Ovary (tissue), 3 donors: ENCODE results near the gene IFT74.

Experiments used
- POLR2A ChIP-seq: fragments of 450-650 bp; IDR thresholded peaks from one replicate; pipeline ENCODE4 v1.6.1; 2017; ENCODE audit warnings: antibody characterized with exemption, mild to moderate bottlenecking, moderate library complexity
- TF ChIP-seq, protein P1 (sequence below), 3 donors: fragments of 450-650 bp in 2 of 3; fragments of 200-600 bp in 1 of 3; IDR thresholded peaks; one replicate each; pipeline versions ENCODE4 v1.5.1 to v1.8.0; 2016 to 2022; ENCODE audit warnings: antibody characterized with exemption in 3 of 3, mild to moderate bottlenecking in 1 of 3
- donor health status: DM: no; HTN: no; CAD: no.

DNA sequence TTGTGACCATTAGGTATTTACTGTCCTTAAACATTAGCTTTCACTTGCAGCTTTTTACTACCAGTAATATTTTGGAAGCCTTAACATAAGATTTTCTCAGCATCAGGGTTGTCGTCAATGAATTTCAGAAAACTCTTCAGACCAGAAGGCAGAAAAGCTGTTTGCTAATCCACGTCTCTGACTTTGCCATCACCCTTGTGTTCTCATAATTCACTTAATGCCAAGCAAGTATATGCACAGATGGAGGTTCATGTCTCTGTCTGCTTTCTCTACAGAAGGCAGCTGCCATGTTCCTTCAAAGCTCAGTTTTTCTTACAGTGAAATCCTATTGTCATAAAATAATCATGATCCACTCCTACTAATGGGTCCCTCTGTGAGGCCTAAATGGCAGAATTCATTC lies 87.0 kb downstream of the IFT74 start:
- TF ChIP-seq, protein P1, sequence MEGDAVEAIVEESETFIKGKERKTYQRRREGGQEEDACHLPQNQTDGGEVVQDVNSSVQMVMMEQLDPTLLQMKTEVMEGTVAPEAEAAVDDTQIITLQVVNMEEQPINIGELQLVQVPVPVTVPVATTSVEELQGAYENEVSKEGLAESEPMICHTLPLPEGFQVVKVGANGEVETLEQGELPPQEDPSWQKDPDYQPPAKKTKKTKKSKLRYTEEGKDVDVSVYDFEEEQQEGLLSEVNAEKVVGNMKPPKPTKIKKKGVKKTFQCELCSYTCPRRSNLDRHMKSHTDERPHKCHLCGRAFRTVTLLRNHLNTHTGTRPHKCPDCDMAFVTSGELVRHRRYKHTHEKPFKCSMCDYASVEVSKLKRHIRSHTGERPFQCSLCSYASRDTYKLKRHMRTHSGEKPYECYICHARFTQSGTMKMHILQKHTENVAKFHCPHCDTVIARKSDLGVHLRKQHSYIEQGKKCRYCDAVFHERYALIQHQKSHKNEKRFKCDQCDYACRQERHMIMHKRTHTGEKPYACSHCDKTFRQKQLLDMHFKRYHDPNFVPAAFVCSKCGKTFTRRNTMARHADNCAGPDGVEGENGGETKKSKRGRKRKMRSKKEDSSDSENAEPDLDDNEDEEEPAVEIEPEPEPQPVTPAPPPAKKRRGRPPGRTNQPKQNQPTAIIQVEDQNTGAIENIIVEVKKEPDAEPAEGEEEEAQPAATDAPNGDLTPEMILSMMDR (IDR thresholded peaks at IDR 0.05), result no peak
- TF ChIP-seq POLR2A, result no peak
